GM23248 (cell line): Measurements from ENCODE around the gene WTAP. TPM values are rescaled to one million over a fixed set of nuclear protein-coding genes. Genes with fewer than 3 reads are reported as not detected.

Experiments
- DNase-seq: peaks from one replicate; pipeline ENCODE4 v3.0.0-alpha.2; 2015
- H2AFZ ChIP-seq: fragments of 200-600 bp; sonication (generic); 2 replicates; pipeline ENCODE4 v1.6.1; 2016; ENCODE audit warnings: antibody characterized with exemption
- H3F3A ChIP-seq: fragments of 200-600 bp; sonication (generic); 2 replicates; pipeline ENCODE4 v1.6.1; 2016; ENCODE audit warnings: mild to moderate bottlenecking, antibody characterized with exemption, mixed run types; ENCODE audit not compliant: insufficient read depth
- H3K27ac ChIP-seq: fragments of 200-600 bp; sonication (generic); 2 replicates; pipeline ENCODE4 v1.5.1; 2016; ENCODE audit warnings: mild to moderate bottlenecking
- H3K27me3 ChIP-seq: fragments of 200-600 bp; sonication (generic); replicated peaks from 2 replicates; pipeline ENCODE4 v1.6.1; 2016; ENCODE audit warnings: mild to moderate bottlenecking; ENCODE audit not compliant: insufficient read depth
- H3K36me3 ChIP-seq: fragments of 200-600 bp; sonication (generic); 2 replicates; pipeline ENCODE4 v1.6.1; 2016; ENCODE audit warnings: low read depth, mild to moderate bottlenecking
- H3K4me1 ChIP-seq: fragments of 200-600 bp; sonication (generic); 2 replicates; pipeline ENCODE4 v1.6.1; 2016; ENCODE audit warnings: mild to moderate bottlenecking; ENCODE audit not compliant: insufficient read depth
- H3K4me2 ChIP-seq: fragments of 200-600 bp; sonication (generic); one replicate; pipeline ENCODE4 v1.6.1; 2016; ENCODE audit warnings: mild to moderate bottlenecking; ENCODE audit not compliant: unreplicated experiment
- H3K4me3 ChIP-seq: fragments of 200-600 bp; sonication (generic); 2 replicates; pipeline ENCODE4 v1.5.1; 2016; ENCODE audit warnings: mild to moderate bottlenecking
- H3K79me2 ChIP-seq: fragments of 200-600 bp; sonication (generic); 2 replicates; pipeline ENCODE4 v1.6.1; 2016; ENCODE audit warnings: mild to moderate bottlenecking; ENCODE audit not compliant: insufficient read depth
- H3K9ac ChIP-seq: fragments of 200-600 bp; sonication (generic); 2 replicates; pipeline ENCODE4 v1.6.1; 2016; ENCODE audit warnings: mild to moderate bottlenecking
- H3K9me2 ChIP-seq: fragments of 200-600 bp; sonication (generic); 2 replicates; pipeline ENCODE4 v1.6.1; 2016; ENCODE audit warnings: mixed run types, mild to moderate bottlenecking, moderate library complexity; ENCODE audit not compliant: insufficient read depth
- H3K9me3 ChIP-seq: fragments of 200-600 bp; sonication (generic); one replicate; pipeline ENCODE4 v1.6.1; 2017; ENCODE audit warnings: low read depth
- H4K20me1 ChIP-seq: fragments of 200-600 bp; sonication (generic); 2 replicates; pipeline ENCODE4 v1.6.0; 2016; ENCODE audit not compliant: insufficient read depth
- EZH2 ChIP-seq: fragments of 200-600 bp; sonication (generic); IDR thresholded peaks from 2 replicates; pipeline ENCODE4 v1.6.1; 2018; ENCODE audit warnings: antibody characterized with exemption, mild to moderate bottlenecking; ENCODE audit not compliant: insufficient read depth, poor library complexity, severe bottlenecking
- EZH2phosphoT487 ChIP-seq: fragments of 200-600 bp; sonication (generic); IDR thresholded peaks from 2 replicates; pipeline ENCODE4 v1.6.1; 2018; ENCODE audit warnings: antibody characterized with exemption, moderate library complexity, mild to moderate bottlenecking, low read depth; ENCODE audit not compliant: insufficient read depth
- WGBS, 2 experiments: methylation state at CpG; one replicate each; pipeline ENCODE4 v1.1.6; 2015 to 2017; ENCODE audit warnings: low lambda C conversion rate in 2 of 2, low coverage in 1 of 2; ENCODE audit errors: missing lambda C conversion rate in 2 of 2; 5-methylcytosine and 5-hydroxymethylcytosine counted together
- in situ Hi-C: fragments of 300-500 bp; cut with MboI; formaldehyde crosslinking; loops from 2 replicates; pipeline ENCODE4 v1.15.0; 2020
- polyA plus RNA-seq: library from polyadenylated mRNA; unstranded; fragments of >200 nt; fragmentation: Nextera tagmentation; extraction: Ambion mirVana; gene quantifications from 2 replicates; pipeline ENCODE4 v1.2.1, GENCODE V29; 2016
- total RNA-seq: library from RNA; depleted of rRNA; stranded (reverse); fragments of >200 nt; shearing (Covaris generic); gene quantifications from 2 replicates; pipeline ENCODE4 v1.2.3, GENCODE V29; 2014

WTAP gene
- total and polyA plus RNA-seq, 2 experiments from 2014 or later: 64.8 to 87.8 TPM

DNA sequence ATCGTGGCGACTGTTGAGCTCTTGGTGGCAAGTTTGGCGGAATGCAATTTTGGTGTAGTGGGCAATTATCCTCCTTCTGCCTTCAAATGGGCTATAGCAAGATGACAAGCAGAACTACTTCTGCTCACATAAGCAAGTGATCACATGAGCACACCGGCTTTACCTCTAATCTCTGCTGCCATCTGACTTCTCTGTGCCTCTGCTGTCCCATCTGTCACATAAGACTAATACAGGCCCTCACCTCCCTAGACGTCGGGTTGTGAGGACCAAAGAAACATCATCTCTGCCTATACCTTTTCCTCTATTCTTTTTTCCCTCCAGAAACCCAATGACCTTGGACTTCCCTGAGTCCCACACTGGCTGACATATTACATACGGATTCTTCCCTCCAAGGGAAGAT is 13.3 kb upstream of the WTAP start:
- in situ Hi-C loops: no loop called here
- TF ChIP-seq EZH2 (no peak), EZH2phosphoT487 (no peak)
- peaks cover 25% of the 10 kb centered on the region for H3K4me1 ChIP-seq
- no peak overlapping the region for H2AFZ ChIP-seq
- H3K27me3 ChIP-seq: no peaks in the 10 kb centered on the region
- no peak overlapping the region for H3K27ac ChIP-seq
- H3K9me2 ChIP-seq: no peaks in the 10 kb centered on the region
- no peak overlapping the region for H3K9ac ChIP-seq
- no peak overlapping the region for H3K4me3 ChIP-seq
- H3K36me3 ChIP-seq: no peaks in the 10 kb centered on the region
- no peak for DNase-seq
- 97 to 99% methylated on average over 7 of the region's 7 CpGs for WGBS, 2 experiments
- H3K79me2 ChIP-seq: peaks cover 51% of the 10 kb centered on the region
- no peaks in the 10 kb centered on the region for H4K20me1 ChIP-seq
- H3K9me3 ChIP-seq: no peaks in the 10 kb centered on the region
- peaks cover 31% of the 10 kb centered on the region for H3F3A ChIP-seq
- H3K4me2 ChIP-seq: no peak overlapping the region

- H3K79me2 ChIP-seq: peaks cover 56% of the 10 kb centered on the region
- 98 to 100% methylated on average over 5 of the region's 5 CpGs for WGBS, 2 experiments
Measured at GRCh38 chr6:159714404-159714803, 12.9 kb upstream of the WTAP start.

GRCh38 chr6:159715166-159715565 is 12.1 kb upstream of the WTAP start:
- H3K79me2 ChIP-seq: peaks cover 61% of the 10 kb centered on the region
- no peak overlapping the region for H3K9ac ChIP-seq
- H2AFZ ChIP-seq: no peak overlapping the region
- H3K9me3 ChIP-seq: no peaks in the 10 kb centered on the region
- no peaks in the 10 kb centered on the region for H3K36me3 ChIP-seq
- 79 to 86% methylated on average over 3 of the region's 3 CpGs for WGBS, 2 experiments
- no peaks in the 10 kb centered on the region for H3K27me3 ChIP-seq
- no peaks in the 10 kb centered on the region for H4K20me1 ChIP-seq
- no peaks in the 10 kb centered on the region for H3K9me2 ChIP-seq
- no peak overlapping the region for H3K4me2 ChIP-seq
- peaks cover 25% of the 10 kb centered on the region for H3K4me1 ChIP-seq
- TF ChIP-seq EZH2 (no peak), EZH2phosphoT487 (no peak)
- H3K4me3 ChIP-seq: no peak overlapping the region
- no peak for DNase-seq
- H3K27ac ChIP-seq: no peak overlapping the region
- peaks cover 31% of the 10 kb centered on the region for H3F3A ChIP-seq
- in situ Hi-C loops: no loop called here

More at GRCh38 chr6:159714404-159714803, 12.9 kb upstream of the WTAP start:
- no peaks in the 10 kb centered on the region for H3K36me3 ChIP-seq
- no peak overlapping the region for H3K4me2 ChIP-seq
- DNase-seq: no peak
- H2AFZ ChIP-seq: no peak overlapping the region
- H3K4me3 ChIP-seq: no peak overlapping the region
- no peaks in the 10 kb centered on the region for H4K20me1 ChIP-seq
- H3F3A ChIP-seq: peaks cover 31% of the 10 kb centered on the region
- in situ Hi-C loops: no loop called here
- no peak for TF ChIP-seq EZH2
- no peak for TF ChIP-seq EZH2phosphoT487
- no peaks in the 10 kb centered on the region for H3K9me3 ChIP-seq
- peaks cover 25% of the 10 kb centered on the region for H3K4me1 ChIP-seq
- H3K27me3 ChIP-seq: no peaks in the 10 kb centered on the region
- H3K9ac ChIP-seq: no peak overlapping the region
- H3K27ac ChIP-seq: no peak overlapping the region
- no peaks in the 10 kb centered on the region for H3K9me2 ChIP-seq

DNA sequence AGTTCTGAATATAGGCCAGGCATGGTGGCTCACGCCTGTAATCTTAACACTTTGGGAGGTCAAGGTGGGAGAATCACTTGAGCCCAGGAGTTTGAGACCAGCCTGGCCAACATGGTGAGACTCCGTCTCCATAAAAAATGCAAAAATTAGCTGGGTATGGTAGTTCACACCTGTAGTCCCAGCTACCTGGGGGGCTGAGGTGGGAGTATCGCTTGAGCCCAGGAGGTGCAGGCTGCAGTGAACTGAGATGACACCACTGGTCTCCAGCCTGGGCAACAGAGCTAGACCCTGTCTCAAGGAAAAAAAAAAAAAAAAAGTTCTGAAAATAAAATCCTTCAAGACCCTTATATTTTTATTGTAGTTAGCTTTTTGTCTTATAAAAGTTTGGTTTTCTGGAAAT is 11.7 kb upstream of the WTAP start:
- Histone ChIP-seq H3K9ac (peak overlapping the region; percentile 53), H3K4me3 (no peak overlapping the region), H3K36me3 (no peaks in the 10 kb centered on the region), H3K9me2 (no peaks in the 10 kb centered on the region), H2AFZ (no peak overlapping the region), H3K27ac (peak overlapping the region; percentile 74), H4K20me1 (no peaks in the 10 kb centered on the region), H3F3A (peaks cover 31% of the 10 kb centered on the region), H3K4me1 (peaks cover 25% of the 10 kb centered on the region), H3K79me2 (peaks cover 65% of the 10 kb centered on the region), H3K4me2 (peak overlapping the region; percentile 57), H3K27me3 (no peaks in the 10 kb centered on the region), H3K9me3 (no peaks in the 10 kb centered on the region)
- DNase-seq: no peak
- in situ Hi-C loops: no loop called here
- WGBS, 2 experiments: 96 to 98% methylated on average over 3 of the region's 3 CpGs
- TF ChIP-seq EZH2: no peak
